Endodermal cell (in vitro differentiated cells): ENCODE data around the gene ME3. TPM values are rescaled to one million over a fixed set of nuclear protein-coding genes. Genes with fewer than 3 reads are reported as not detected.

Experiments
- DNase-seq: peaks from one replicate; pipeline ENCODE4 v3.0.0-alpha.2; 2017
- H3K27ac ChIP-seq: 2 replicates; pipeline ENCODE4 v1.5.1; 2013; ENCODE audit warnings: mild to moderate bottlenecking, low read depth, low read length, moderate library complexity
- H3K27me3 ChIP-seq: 2 replicates; pipeline ENCODE4 v1.6.1; 2013; ENCODE audit warnings: mild to moderate bottlenecking, low read length, moderate library complexity; ENCODE audit not compliant: insufficient read depth, control insufficient read depth, poor library complexity, severe bottlenecking
- H3K36me3 ChIP-seq: 2 replicates; pipeline ENCODE4 v1.7.0; 2013; ENCODE audit warnings: mild to moderate bottlenecking, low read length, moderate library complexity; ENCODE audit not compliant: control insufficient read depth, insufficient read depth
- H3K4me1 ChIP-seq: one replicate; pipeline ENCODE4 v1.7.0; 2013; ENCODE audit warnings: low read length; ENCODE audit not compliant: control insufficient read depth, insufficient read depth
- H3K4me3 ChIP-seq: 2 replicates; pipeline ENCODE4 v1.5.1; 2013; ENCODE audit warnings: mild to moderate bottlenecking, low read length, moderate library complexity
- H3K9ac ChIP-seq: 2 replicates; pipeline ENCODE4 v1.6.1; 2013; ENCODE audit warnings: mild to moderate bottlenecking, low read length, moderate library complexity; ENCODE audit not compliant: poor library complexity, severe bottlenecking; ENCODE audit errors: extremely low read depth
- H3K9me3 ChIP-seq: 2 replicates; pipeline ENCODE4 v1.6.1; 2013; ENCODE audit warnings: mild to moderate bottlenecking, low read length, moderate library complexity; ENCODE audit not compliant: control insufficient read depth
- H3K27ac Mint-ChIP-seq: 2 replicates; pipeline ENCODE4 v1.8.0; 2020; ENCODE audit warnings: mixed read lengths
- H3K27me3 Mint-ChIP-seq: 2 replicates; pipeline ENCODE4 v1.8.0; 2021; ENCODE audit warnings: mild to moderate bottlenecking, mixed read lengths; ENCODE audit not compliant: insufficient read depth
- H3K36me3 Mint-ChIP-seq: 2 replicates; pipeline ENCODE4 v1.8.0; 2020; ENCODE audit warnings: low read depth, mixed read lengths
- H3K4me1 Mint-ChIP-seq: 2 replicates; pipeline ENCODE4 v1.8.0; 2020; ENCODE audit warnings: mixed read lengths
- H3K4me3 Mint-ChIP-seq: 2 replicates; pipeline ENCODE4 v1.8.0; 2020; ENCODE audit warnings: mild to moderate bottlenecking, moderate library complexity, mixed read lengths
- H3K9me3 Mint-ChIP-seq: 2 replicates; pipeline ENCODE4 v1.8.0; 2020; ENCODE audit warnings: mild to moderate bottlenecking, mixed read lengths
- CTCF ChIP-seq: fragments of 200-600 bp; sonication (generic); conservative IDR thresholded peaks from 2 replicates; pipeline ENCODE4 v1.5.0; 2021; ENCODE audit warnings: antibody characterized with exemption, mild to moderate bottlenecking
- WGBS, 2 experiments: methylation state at CpG; one replicate each; pipeline versions ENCODE4 v1.1.5 to v1.1.7; 2013; ENCODE audit warnings: missing lambda C conversion rate in 2 of 2, mixed read lengths in 1 of 2; ENCODE audit not compliant: insufficient coverage in 1 of 2, insufficient read length in 1 of 2; 5-methylcytosine and 5-hydroxymethylcytosine counted together
- total RNA-seq, 2 donors: library from RNA; stranded (reverse); fragmentation: NEBNext Ultra II Directional in 1 of 2; extraction: Animal tissue kit (Norgen Biotek cat#: 25700) in 1 of 2; gene quantifications; 2 replicates in 1 of 2; 3 replicates in 1 of 2; pipeline ENCODE4 v1.2.1, GENCODE V29; 2021

The ME3 gene
- total RNA-seq, 2 donors from 2014 or later: 1.2 to 1.3 TPM

GRCh38 chr11:86668929-86669328 lies 3.5 kb downstream of the ME3 start:
- no peak for TF ChIP-seq CTCF
- H3K36me3 ChIP-seq: no peaks in the 10 kb centered on the region
- no peak for DNase-seq
- no peak overlapping the region for H3K9ac ChIP-seq
- peaks cover 9% of the 10 kb centered on the region for H3K4me1 ChIP-seq
- H3K9me3 ChIP-seq: no peaks in the 10 kb centered on the region
- peaks cover 34% of the 10 kb centered on the region for H3K27me3 ChIP-seq
- H3K4me3 Mint-ChIP-seq: no peak overlapping the region
- H3K4me3 ChIP-seq: no peak overlapping the region
- peaks cover 38% of the 10 kb centered on the region for H3K4me1 Mint-ChIP-seq
- no peaks in the 10 kb centered on the region for H3K9me3 Mint-ChIP-seq
- no peaks in the 10 kb centered on the region for H3K36me3 Mint-ChIP-seq
- peaks cover 52% of the 10 kb centered on the region for H3K27me3 Mint-ChIP-seq
- no peak overlapping the region for H3K27ac Mint-ChIP-seq
- no peak overlapping the region for H3K27ac ChIP-seq

GRCh38 chr11:86666193-86666592 lies 6.2 kb downstream of the ME3 start:
- Histone ChIP-seq H3K4me3 (no peak overlapping the region), H3K9me3 (no peaks in the 10 kb centered on the region), H3K4me1 (peaks cover 9% of the 10 kb centered on the region), H3K27me3 (peaks cover 7% of the 10 kb centered on the region), H3K36me3 (no peaks in the 10 kb centered on the region), H3K9ac (no peak overlapping the region), H3K27ac (no peak overlapping the region)
- Mint-ChIP-seq H3K4me3 (no peak overlapping the region), H3K27ac (no peak overlapping the region), H3K36me3 (no peaks in the 10 kb centered on the region), H3K9me3 (no peaks in the 10 kb centered on the region), H3K4me1 (peaks cover 33% of the 10 kb centered on the region), H3K27me3 (peaks cover 37% of the 10 kb centered on the region)
- 100% methylated on average over 1 of the region's 1 CpG; no CpG with 5 or more reads in 1 of the 2 experiments for WGBS, 2 experiments
- no peak for TF ChIP-seq CTCF
- no peak for DNase-seq

GRCh38 chr11:86664930-86665329 lies 7.5 kb downstream of the ME3 start:
- Histone ChIP-seq H3K36me3 (no peaks in the 10 kb centered on the region), H3K27me3 (peaks cover 10% of the 10 kb centered on the region), H3K9ac (no peak overlapping the region), H3K4me3 (no peak overlapping the region), H3K27ac (no peak overlapping the region), H3K9me3 (no peaks in the 10 kb centered on the region), H3K4me1 (peaks cover 7% of the 10 kb centered on the region)
- H3K4me3 Mint-ChIP-seq: no peak overlapping the region
- 75% methylated on average over 2 to 3 of the region's 3 CpGs for WGBS, 2 experiments
- H3K36me3 Mint-ChIP-seq: no peaks in the 10 kb centered on the region
- H3K27ac Mint-ChIP-seq: no peak overlapping the region
- peaks cover 26% of the 10 kb centered on the region for H3K4me1 Mint-ChIP-seq
- no peak for TF ChIP-seq CTCF
- H3K27me3 Mint-ChIP-seq: peaks cover 38% of the 10 kb centered on the region
- no peak for DNase-seq
- no peaks in the 10 kb centered on the region for H3K9me3 Mint-ChIP-seq
